NCI-H69 (cell line): Measurements from ENCODE around the gene OR10T2.
"Not testable (repeated sequence)": the region's sequence is repeated elsewhere in the genome, so short reads cannot be mapped to it uniquely, and the experiment has no call there.

Experiments
- DNase-seq: peaks from one replicate; lab custom pipeline; 2025; lab: John Stamatoyannopoulos, UW

The OR10T2 gene, protein sequence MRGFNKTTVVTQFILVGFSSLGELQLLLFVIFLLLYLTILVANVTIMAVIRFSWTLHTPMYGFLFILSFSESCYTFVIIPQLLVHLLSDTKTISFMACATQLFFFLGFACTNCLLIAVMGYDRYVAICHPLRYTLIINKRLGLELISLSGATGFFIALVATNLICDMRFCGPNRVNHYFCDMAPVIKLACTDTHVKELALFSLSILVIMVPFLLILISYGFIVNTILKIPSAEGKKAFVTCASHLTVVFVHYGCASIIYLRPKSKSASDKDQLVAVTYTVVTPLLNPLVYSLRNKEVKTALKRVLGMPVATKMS

GRCh38 chr1:158398818-158399514 is at the start of gene OR10T2:
Gene OR10T2, minus strand, starts transcription at chr1:158399466. Its CDS starts 0 bp downstream, at chr1:158399466.
- no peak for DNase-seq

- no peak for DNase-seq
Observed at GRCh38 chr1:158445376-158445775, 46.1 kb upstream of the OR10T2 start.

GRCh38 chr1:158434741-158435140 is 35.5 kb upstream of the OR10T2 start:
- DNase-seq, result no peak

DNA sequence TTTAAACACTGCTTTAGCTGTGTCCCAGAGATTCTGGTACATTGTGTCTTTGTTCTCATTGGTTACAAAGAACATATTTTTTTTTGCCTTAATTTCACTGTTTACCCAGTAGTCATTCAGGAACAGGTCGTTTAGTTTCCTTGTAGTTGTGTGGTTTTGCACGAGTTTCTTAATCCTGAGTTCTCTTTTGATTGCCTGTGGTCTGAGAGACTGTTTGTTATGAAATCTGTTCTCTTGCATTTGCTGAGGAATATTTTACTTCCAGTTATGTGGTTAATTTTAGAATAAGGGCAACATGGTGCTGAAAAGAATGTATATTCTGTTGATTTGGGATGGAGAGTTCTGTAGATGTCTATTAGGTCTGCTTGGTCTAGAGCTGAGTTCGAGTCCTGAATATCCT is 30.9 kb upstream of the OR10T2 start:
- not testable (repeated sequence) for DNase-seq

- no peak for DNase-seq
Observed at GRCh38 chr1:158426137-158426536, 26.9 kb upstream of the OR10T2 start, which contains the start of gene OR10K2. Gene OR10K2, minus strand, starts transcription at chr1:158426237. Its CDS starts 5,371 bp downstream, at chr1:158420866.

GRCh38 chr1:158425027-158425426 is 25.8 kb upstream of the OR10T2 start:
- no peak for DNase-seq

- no peak for DNase-seq
Observed at GRCh38 chr1:158422212-158422611, 22.9 kb upstream of the OR10T2 start.

GRCh38 chr1:158417586-158417985 is 18.3 kb upstream of the OR10T2 start:
- no peak for DNase-seq

DNA sequence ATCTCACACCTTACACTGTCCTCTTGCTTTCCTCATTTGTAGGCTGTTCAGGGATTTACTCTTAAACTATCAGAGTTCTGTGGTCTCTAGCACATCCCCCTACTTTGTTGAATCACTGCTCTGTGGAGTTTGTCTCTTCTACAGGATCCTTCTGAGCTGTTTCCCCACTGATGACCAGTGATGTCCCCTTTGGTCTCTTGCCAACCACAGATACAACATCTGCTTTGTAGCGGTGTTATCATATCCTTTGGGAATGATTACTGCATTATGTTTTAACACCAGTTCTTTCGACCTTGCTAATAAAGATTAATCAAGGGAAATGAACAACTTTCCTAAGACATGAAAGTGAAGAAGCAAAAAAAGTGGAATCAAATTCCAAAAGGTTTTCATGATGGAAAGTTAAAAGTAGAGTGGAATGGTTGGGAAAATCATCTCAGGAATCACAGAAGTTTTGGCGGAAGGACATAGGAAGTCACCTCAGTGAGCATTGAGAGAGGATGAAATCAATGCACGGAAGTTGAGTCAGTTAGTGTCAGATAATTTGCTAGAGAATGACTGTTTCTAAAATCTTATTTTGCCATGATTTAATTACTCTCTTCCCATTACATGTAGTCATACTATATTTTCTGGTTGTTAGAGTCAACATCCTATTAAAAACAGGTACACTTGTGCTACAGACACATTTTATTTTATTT is 15.5 kb upstream of the OR10T2 start:
- DNase-seq, result no peak

DNA sequence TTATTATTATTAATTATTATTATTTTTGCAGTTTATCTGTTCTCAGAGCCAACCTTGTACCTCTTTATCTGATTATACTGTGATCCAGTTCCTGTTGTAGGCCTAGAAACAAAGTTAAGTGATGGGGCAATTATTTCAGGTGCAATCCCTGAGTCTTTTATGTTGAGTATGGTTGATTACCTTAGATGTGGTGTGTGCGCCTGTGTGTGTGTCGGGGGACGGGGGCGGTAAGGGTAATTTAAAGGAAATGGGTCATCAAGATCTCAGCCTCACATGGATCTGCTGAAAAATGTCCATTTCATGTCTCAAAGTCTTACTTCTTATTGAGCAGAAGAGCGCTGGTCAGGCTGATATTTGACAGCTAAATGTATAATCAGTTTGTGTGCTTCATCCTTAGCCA is 7.8 kb upstream of the OR10T2 start:
- no peak for DNase-seq

- no peak for DNase-seq
Observed at GRCh38 chr1:158400871-158401270, 1.6 kb upstream of the OR10T2 start.

DNA sequence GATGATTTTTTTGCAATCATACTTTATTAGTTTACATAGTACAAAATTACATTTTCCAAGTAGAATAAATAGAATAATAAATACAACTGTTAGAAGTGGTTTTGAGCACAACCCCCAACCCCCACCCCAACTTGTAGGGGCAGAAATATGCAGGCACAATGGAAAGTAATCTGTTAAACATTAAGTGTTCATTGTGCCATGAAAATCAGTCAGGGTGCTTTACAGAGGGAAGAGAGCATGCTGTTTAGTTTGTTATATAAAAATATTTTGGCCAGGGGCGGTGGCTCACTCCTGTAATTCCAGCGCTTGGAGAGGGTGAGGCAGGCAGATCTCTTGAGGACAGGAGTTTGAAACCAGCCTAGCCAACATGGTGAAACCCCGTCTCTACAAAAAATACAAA is 2.6 kb downstream of the OR10T2 start:
- DNase-seq, result no peak

- no peak for DNase-seq
Observed at GRCh38 chr1:158393476-158393875, 5.8 kb downstream of the OR10T2 start.

- DNase-seq, result no peak
Observed at GRCh38 chr1:158391099-158391498, 8.2 kb downstream of the OR10T2 start.

GRCh38 chr1:158390331-158390730 is 8.9 kb downstream of the OR10T2 start:
- DNase-seq, result no peak

DNA sequence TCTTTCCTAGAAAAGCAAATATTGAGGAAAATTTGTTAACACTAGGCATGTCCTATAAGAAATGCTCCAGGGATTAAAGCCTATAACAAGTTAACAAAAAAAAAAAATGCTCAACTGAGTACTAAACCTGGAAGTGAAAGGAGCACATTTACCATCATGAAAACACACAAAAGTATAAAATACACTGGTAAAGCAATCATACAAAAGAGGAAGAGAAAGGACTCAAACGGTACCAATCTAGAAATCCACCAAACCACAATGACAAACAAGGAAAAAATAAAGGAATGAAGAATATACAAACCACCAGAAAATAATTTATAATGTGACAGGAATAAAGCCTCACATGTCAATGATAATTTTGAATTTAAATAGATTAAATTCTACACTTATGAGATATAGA is 24.4 kb downstream of the OR10T2 start:
- DNase-seq, result no peak

DNA sequence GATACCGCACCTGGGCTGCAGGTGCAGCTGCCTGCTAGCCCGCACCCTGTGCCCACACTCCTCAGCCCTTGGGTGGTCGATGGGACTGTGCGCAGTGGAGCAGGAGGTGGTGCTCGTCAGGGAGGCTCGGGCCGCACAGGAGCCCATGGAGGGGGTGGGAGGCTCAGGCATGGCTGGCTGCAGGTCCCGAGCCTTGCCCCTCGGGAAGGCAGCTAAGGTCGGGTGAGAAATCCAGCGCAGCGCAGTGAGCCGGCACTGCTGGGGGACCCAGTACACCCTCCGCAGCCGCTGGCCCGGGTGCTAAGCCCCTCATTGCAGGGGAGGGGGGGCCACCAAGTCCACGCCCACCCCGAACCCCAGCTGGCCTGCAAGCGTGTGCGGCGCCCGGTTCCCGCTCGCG is 25.2 kb downstream of the OR10T2 start:
- not testable (repeated sequence) for DNase-seq

DNA sequence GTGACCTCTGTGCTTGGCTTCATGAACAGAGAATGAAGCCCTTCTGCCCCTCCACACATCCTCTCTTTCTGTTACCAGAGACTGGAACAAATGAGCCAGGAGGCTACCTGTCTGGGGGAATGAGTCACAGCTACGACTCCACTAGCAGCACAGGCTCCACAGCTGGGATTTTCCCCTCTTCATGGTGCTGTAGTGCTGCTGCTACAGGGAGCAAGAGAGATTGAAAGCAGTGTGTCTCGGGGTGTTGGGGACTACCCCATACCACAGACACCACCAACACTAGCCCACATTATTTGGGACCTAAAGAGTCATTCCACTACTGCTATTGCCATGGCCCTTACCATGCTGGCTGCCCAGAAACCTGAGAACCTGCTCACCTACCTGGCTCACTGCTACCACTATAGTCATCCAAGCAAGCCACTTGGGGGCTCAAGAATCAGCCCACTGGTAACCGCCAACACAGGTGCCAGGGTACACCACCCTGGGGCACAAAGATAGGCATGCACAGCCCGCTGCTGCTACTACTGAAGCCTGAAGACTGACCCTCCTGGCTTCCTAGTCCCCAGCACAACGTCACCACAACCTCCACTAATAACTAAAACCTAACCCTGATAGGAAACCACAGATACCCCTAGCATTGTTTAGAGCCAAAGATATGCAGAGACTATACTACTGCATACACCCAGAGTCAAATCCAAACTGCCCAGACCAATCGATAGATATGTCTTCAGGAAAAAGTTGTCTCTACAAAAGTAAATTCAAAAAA is 27.9 kb downstream of the OR10T2 start:
- DNase-seq, result no peak

DNA sequence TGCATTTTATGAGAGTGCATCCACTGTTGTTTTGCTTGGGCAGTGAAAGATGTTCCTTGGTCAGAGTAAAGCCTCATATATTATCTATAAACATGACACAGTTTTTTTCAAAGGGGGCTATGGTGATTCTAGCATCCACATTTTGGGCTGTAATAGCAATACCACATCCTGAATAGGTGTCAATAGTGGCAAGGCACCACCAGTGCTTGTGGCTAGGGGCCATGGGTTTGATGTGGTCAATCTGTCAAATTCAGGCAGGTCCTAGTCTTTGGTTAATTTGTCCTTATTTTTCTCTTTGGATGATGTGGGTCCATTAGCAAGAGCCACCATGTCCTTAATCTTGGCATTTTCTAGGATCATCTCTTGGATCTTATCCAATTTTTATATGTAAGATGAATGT is 32.5 kb downstream of the OR10T2 start:
- DNase-seq, result no peak

DNA sequence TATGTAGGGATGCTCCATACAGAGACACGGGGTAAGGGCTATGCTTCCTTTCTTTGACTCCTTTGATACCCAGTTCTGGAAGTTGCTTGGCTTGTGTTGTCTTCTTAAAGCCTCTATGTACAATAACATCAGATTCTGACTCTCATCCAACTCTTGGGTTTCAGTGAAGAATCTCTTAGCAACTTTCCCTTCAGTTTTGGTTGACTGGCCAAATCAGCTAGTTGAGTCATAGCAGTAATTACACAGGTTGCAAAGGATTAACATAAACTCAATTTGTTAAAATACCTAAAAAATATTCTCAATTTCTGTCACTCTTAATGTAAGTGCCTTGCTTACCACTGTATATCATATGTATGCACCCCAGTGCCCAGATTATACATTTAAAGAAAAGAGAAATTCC is 36.3 kb downstream of the OR10T2 start:
- no peak for DNase-seq

DNA sequence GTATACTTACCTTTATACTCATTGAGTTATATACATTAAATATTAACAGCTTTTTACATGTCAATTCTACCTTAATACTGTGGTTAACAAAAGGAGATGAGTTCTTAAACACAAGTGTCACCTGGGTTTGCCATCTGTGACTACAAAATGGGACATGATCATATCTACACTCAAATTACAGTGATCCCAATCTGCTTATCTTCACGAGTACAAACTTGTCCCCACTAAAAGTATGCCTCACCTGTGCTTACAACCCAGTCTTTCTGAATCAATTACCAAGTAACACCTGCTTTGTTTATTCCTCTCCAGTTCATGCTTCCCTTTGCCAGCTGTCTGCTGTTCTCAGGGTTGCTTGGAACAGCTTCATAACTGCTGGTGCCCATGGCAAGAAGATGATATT is 36.8 kb downstream of the OR10T2 start:
- no peak for DNase-seq

- no peak for DNase-seq
Observed at GRCh38 chr1:158357441-158357840, 41.8 kb downstream of the OR10T2 start.
